ENCODE data around the gene TXNDC17.

DNA sequence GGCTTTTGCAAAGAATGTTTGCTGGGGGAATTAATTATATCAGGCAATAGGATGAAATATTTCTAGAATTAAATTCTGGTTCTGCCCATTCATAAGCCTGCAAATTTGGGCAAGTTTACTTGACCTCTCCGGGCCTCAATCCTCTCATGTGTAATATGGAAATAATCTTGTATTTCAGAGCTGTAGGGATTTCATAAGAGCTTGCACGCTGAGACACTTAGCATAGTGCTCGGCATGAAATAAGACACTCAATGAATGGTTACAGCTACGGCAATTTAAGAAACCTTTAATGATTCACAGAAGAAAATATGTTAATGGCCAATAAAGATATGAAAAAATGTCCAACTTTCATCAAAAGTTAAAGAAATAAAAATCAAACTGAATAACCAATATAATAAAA is 43.9 kb upstream of the TXNDC17 start:
- TF ChIP-seq, protein P1, sequence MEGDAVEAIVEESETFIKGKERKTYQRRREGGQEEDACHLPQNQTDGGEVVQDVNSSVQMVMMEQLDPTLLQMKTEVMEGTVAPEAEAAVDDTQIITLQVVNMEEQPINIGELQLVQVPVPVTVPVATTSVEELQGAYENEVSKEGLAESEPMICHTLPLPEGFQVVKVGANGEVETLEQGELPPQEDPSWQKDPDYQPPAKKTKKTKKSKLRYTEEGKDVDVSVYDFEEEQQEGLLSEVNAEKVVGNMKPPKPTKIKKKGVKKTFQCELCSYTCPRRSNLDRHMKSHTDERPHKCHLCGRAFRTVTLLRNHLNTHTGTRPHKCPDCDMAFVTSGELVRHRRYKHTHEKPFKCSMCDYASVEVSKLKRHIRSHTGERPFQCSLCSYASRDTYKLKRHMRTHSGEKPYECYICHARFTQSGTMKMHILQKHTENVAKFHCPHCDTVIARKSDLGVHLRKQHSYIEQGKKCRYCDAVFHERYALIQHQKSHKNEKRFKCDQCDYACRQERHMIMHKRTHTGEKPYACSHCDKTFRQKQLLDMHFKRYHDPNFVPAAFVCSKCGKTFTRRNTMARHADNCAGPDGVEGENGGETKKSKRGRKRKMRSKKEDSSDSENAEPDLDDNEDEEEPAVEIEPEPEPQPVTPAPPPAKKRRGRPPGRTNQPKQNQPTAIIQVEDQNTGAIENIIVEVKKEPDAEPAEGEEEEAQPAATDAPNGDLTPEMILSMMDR (IDR thresholded peaks at IDR 0.05; ENCODE audit: control extremely low read depth in 1 of 3, insufficient read depth in 1 of 3, low read depth in 1 of 3, low read length in 3 of 3), result no peak
- TF ChIP-seq POLR2A (IDR thresholded peaks at IDR 0.05; ENCODE audit: control extremely low read depth in 1 of 2, low read depth in 2 of 2, low read length in 2 of 2) (no peak), POLR2AphosphoS5 (IDR thresholded peaks at IDR 0.05; ENCODE audit: low read depth, low read length) (no peak), JUND (IDR thresholded peaks at IDR 0.05; ENCODE audit: low read length) (no peak)
- TF ChIP-seq, protein P2, sequence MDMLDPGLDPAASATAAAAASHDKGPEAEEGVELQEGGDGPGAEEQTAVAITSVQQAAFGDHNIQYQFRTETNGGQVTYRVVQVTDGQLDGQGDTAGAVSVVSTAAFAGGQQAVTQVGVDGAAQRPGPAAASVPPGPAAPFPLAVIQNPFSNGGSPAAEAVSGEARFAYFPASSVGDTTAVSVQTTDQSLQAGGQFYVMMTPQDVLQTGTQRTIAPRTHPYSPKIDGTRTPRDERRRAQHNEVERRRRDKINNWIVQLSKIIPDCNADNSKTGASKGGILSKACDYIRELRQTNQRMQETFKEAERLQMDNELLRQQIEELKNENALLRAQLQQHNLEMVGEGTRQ (IDR thresholded peaks at IDR 0.05; ENCODE audit: low read length), result no peak
